Central memory CD8-positive, alpha-beta T cell (primary cell): ENCODE data around the gene UBLCP1.

ENCODE experiments used
- ATAC-seq: fragments of 150-1000 bp; cut with Tn5 transposase; replicated peaks from 2 replicates; pipeline ENCODE4 v1.10.0; 2022; ENCODE audit warnings: mild to moderate bottlenecking, moderate FRiP score, moderate number of reproducible peaks; ENCODE audit not compliant: poor library complexity, severe bottlenecking; ENCODE audit errors: extremely low read depth
- DNase-seq, 2 donors: peaks; one replicate each; pipeline ENCODE4 v3.0.0; 2021; ENCODE audit warnings: low spot score in 2 of 2
- H3K27ac Mint-ChIP-seq: one replicate; pipeline ENCODE4 v1.8.0; 2022; ENCODE audit warnings: low read depth, mild to moderate bottlenecking, moderate library complexity, mixed read lengths
- H3K27me3 Mint-ChIP-seq: one replicate; pipeline ENCODE4 v1.8.0; 2022; ENCODE audit warnings: mixed read lengths
- H3K36me3 Mint-ChIP-seq: one replicate; pipeline ENCODE4 v1.8.0; 2022; ENCODE audit warnings: mild to moderate bottlenecking, moderate library complexity, mixed read lengths; ENCODE audit not compliant: insufficient read depth
- H3K4me1 Mint-ChIP-seq: one replicate; pipeline ENCODE4 v1.8.0; 2022; ENCODE audit warnings: mixed read lengths
- H3K4me3 Mint-ChIP-seq: one replicate; pipeline ENCODE4 v1.8.0; 2022; ENCODE audit warnings: mild to moderate bottlenecking, moderate library complexity, mixed read lengths
- H3K9me3 Mint-ChIP-seq: one replicate; pipeline ENCODE4 v1.8.0; 2022; ENCODE audit warnings: mixed read lengths

The UBLCP1 gene

GRCh38 chr5:159324102-159324755, 61.1 kb downstream of the UBLCP1 start:
- Mint-ChIP-seq H3K27ac (no peak overlapping the region), H3K27me3 (peaks cover 31% of the 10 kb centered on the region), H3K4me1 (no peaks in the 10 kb centered on the region), H3K36me3 (no peaks in the 10 kb centered on the region), H3K9me3 (no peaks in the 10 kb centered on the region), H3K4me3 (no peak overlapping the region)
- ATAC-seq (no peak), DNase-seq (no peak)

GRCh38 chr5:159324986-159325385, 61.9 kb downstream of the UBLCP1 start:
- no peaks in the 10 kb centered on the region for H3K36me3 Mint-ChIP-seq
- ATAC-seq (no peak), DNase-seq (no peak)
- H3K9me3 Mint-ChIP-seq = no peaks in the 10 kb centered on the region
- H3K4me1 Mint-ChIP-seq = no peaks in the 10 kb centered on the region
- H3K27me3 Mint-ChIP-seq = peaks cover 31% of the 10 kb centered on the region
- H3K4me3 Mint-ChIP-seq = no peak overlapping the region
- no peak overlapping the region for H3K27ac Mint-ChIP-seq

- Mint-ChIP-seq H3K4me1 (peaks cover 18% of the 10 kb centered on the region), H3K9me3 (no peaks in the 10 kb centered on the region), H3K4me3 (peak within 1 kb of the TSS; percentile 74), H3K36me3 (peaks cover 4% of the 10 kb centered on the region), H3K27me3 (peaks cover 9% of the 10 kb centered on the region), H3K27ac (no peak within 1 kb of the TSS)
- DNase-seq (no peak), ATAC-seq (no peak)
These were observed 67.2 kb downstream of the UBLCP1 start, which contains the start of gene IL12B for GRCh38 chr5:159330131-159330800. Gene IL12B (minus strand): TSS chr5:159330487. CDS start chr5:159326782, 3,705 bp downstream.

GRCh38 chr5:159331093-159331973, 68.2 kb downstream of the UBLCP1 start:
- Mint-ChIP-seq H3K4me1 (peaks cover 20% of the 10 kb centered on the region), H3K27ac (no peak overlapping the region), H3K27me3 (peaks cover 7% of the 10 kb centered on the region), H3K4me3 (peak overlapping the region; percentile 74), H3K36me3 (peaks cover 4% of the 10 kb centered on the region), H3K9me3 (no peaks in the 10 kb centered on the region)
- DNase-seq (peak; percentile 58 to 78), ATAC-seq (peak; percentile 78)

DNA sequence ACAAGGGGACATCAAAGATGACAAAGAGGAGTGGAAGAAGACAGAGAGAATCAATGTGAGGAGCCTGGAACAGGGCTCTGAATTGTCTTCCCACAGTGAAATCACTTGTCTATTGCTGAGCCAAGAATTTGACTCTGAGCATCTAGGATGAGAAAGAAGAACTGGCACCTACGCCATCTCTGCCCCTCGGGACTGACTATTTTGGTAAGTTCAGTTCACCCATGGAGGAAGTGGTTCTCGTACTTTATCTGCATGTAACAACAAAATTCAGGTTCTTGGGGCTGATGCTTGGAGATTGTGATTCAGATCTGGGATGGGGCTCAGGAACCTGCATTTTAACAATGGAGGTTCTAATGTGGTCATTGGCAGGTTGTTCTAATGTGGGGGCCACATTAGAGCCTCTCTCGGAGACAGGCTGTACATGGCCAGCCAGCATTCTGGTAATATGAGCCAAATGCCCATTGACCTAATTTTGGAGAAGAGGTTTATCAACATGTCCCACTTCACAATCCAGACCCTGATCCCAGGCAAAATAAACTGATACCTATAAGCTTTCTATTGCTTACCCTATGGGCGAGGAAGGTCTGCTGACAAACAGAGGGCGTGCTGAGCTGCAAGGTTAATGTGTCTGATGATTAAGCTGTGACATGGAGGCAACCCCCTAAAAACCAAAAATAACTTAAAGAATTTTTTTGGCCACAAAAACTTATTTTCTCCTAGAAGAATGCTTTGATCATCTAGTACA, 69.9 kb downstream of the UBLCP1 start:
- Mint-ChIP-seq H3K9me3 (no peaks in the 10 kb centered on the region), H3K36me3 (peaks cover 4% of the 10 kb centered on the region), H3K27ac (no peak overlapping the region), H3K27me3 (no peaks in the 10 kb centered on the region), H3K4me3 (no peak overlapping the region), H3K4me1 (peaks cover 36% of the 10 kb centered on the region)
- no peak for DNase-seq
- no peak for ATAC-seq

GRCh38 chr5:159333545-159333925, 70.4 kb downstream of the UBLCP1 start:
- Mint-ChIP-seq H3K4me3 (no peak overlapping the region), H3K27ac (no peak overlapping the region), H3K27me3 (no peaks in the 10 kb centered on the region), H3K9me3 (no peaks in the 10 kb centered on the region), H3K36me3 (peaks cover 7% of the 10 kb centered on the region), H3K4me1 (peaks cover 42% of the 10 kb centered on the region)
- DNase-seq (no peak), ATAC-seq (no peak)
